ENCODE measurements around the gene CORO2A. TPM values are rescaled to one million over a fixed set of nuclear protein-coding genes. Genes with fewer than 3 reads are reported as not detected.

Gene CORO2A
- total and polyA plus RNA-seq, 2 of the 4 experiments (the other 2 are of a cell fraction): 1.9 to 2.2 TPM

DNA sequence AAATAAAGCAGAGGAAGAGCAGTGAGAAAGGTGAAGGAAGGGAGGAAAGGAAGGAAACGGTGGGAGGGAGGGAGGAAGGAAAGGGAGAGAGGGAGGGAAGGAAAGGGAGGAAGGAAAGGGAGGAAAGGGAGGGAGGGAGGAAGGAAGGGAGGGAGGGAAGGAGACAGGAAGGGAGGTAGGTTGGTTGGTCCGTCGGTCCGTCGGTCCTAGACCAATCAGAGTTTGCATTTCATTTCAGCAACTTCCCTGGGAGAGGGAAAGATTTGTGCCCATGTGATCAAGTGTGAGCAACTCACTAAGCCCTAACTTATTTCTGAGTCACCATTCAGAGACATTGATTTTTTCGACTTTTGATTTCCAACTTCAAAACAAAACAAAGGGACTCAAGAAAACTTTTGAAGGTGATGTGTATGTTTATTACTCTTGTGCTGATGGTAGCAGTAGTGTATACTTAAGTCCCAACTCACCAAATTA, 117.1 kb downstream of the CORO2A start:
- Histone ChIP-seq H3K4ac (ENCODE audit: low read depth, low read length) (peak overlapping the region; percentile 38; the same call in 1 of the 2 replicates), H2BK5ac (ENCODE audit: low read depth, low read length, poor library complexity, severe bottlenecking) (no peak overlapping the region), H3K4me3 (ENCODE audit: insufficient read depth, low read depth, low read length) (no peak overlapping the region), H2BK120ac (ENCODE audit: low read depth, low read length) (no peak overlapping the region), H3K18ac (ENCODE audit: low read depth, low read length) (no peak overlapping the region), H4K5ac (ENCODE audit: low read depth, low read length) (no peak overlapping the region; the same call in 1 of the 2 replicates), H2AK5ac (ENCODE audit: low read depth, low read length) (peak overlapping the region; percentile 92), H2AK9ac (replicated peaks; ENCODE audit: low read depth, low read length, poor library complexity) (no peak overlapping the region), H3K27ac (ENCODE audit: insufficient read depth, low read length) (0 out of 2 replicates have a peak overlapping the region, but pooled peaks have one; percentile 49), H4K91ac (ENCODE audit: insufficient read depth, low read depth, low read length) (no peak overlapping the region), H2BK15ac (ENCODE audit: low read depth, low read length) (no peak overlapping the region), H3K56ac (ENCODE audit: extremely low read depth, insufficient read depth, low read length) (no peak overlapping the region), H3K9me3 (ENCODE audit: control insufficient read depth, insufficient read depth, low read length) (no peaks in the 10 kb centered on the region), H3K36me3 (ENCODE audit: control insufficient read depth, insufficient read depth, low read length) (peaks cover 22% of the 10 kb centered on the region), H4K20me1 (ENCODE audit: insufficient read depth, low read length) (peaks cover 27% of the 10 kb centered on the region), H3K4me1 (ENCODE audit: control insufficient read depth, insufficient read depth, low read length) (peaks cover 5% of the 10 kb centered on the region), H4K8ac (ENCODE audit: low read depth in 2 of 2, low read length in 2 of 2) (peak overlapping the region in 1 of 2 experiments; percentile 74; a peak in 2 of 4 replicates), H2AFZ (replicated peaks; ENCODE audit: low read length, poor library complexity) (peak overlapping the region; percentile 27), H3K23ac (ENCODE audit: low read depth, low read length) (no peak overlapping the region), H3K14ac (replicated peaks; ENCODE audit: low read depth, low read length) (no peak overlapping the region; the same call in 1 of the 2 replicates), H3K79me1 (ENCODE audit: low read depth in 1 of 2, low read length in 2 of 2) (peaks cover 16 to 70% of the 10 kb centered on the region in 2 experiments), H3K9me1 (ENCODE audit: insufficient read depth, low read length) (peaks cover 2% of the 10 kb centered on the region; the same call in 1 of the 2 replicates), H3K4me2 (ENCODE audit: low read depth, low read length) (no peak overlapping the region), H3K27me3 (ENCODE audit: control insufficient read depth, insufficient read depth, low read length) (no peaks in the 10 kb centered on the region), H3K9ac (ENCODE audit: low read depth, low read length) (no peak overlapping the region), H2BK20ac (ENCODE audit: low read depth, low read length) (no peak overlapping the region)
- dilution Hi-C loops (cut with HindIII; ENCODE audit: low sequenced_read_pairs, unreplicated experiment): no loop called here
- BruUV-seq (replicated peaks): no TSS peak
- POLR2A ChIA-PET (ENCODE audit: unreplicated experiment): no interaction called here
- 25% methylated on average over 1 of the region's 6 CpGs; no CpG with 5 or more reads in 1 of the 2 experiments for WGBS, 2 experiments (ENCODE audit: extremely low coverage in 2 of 2, insufficient read length in 1 of 2)
- CTCF ChIA-PET: interaction anchor here (0.6 kb wide), 1 partner anchor 280 kb away, joined by 4 read pairs; no protein-coding TSS in a partner anchor
- in situ Hi-C loops (cut with MboI; ENCODE audit: low sequenced_read_pairs): no loop called here
- no peak for TF ChIP-seq POLR2A (IDR thresholded peaks at IDR 0.05; ENCODE audit: low read depth, low read length)
- TF ChIP-seq, protein P1, sequence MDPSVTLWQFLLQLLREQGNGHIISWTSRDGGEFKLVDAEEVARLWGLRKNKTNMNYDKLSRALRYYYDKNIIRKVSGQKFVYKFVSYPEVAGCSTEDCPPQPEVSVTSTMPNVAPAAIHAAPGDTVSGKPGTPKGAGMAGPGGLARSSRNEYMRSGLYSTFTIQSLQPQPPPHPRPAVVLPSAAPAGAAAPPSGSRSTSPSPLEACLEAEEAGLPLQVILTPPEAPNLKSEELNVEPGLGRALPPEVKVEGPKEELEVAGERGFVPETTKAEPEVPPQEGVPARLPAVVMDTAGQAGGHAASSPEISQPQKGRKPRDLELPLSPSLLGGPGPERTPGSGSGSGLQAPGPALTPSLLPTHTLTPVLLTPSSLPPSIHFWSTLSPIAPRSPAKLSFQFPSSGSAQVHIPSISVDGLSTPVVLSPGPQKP (IDR thresholded peaks at IDR 0.05; ENCODE audit: borderline replicate concordance, low read depth, low read length): no peak
- TF ChIP-seq CEBPB (IDR thresholded peaks at IDR 0.05; ENCODE audit: low read depth, low read length): no peak
- no peak for TF ChIP-seq MXI1 (IDR thresholded peaks at IDR 0.05; ENCODE audit: borderline replicate concordance, low read depth, low read length)
- TF ChIP-seq, protein P2, sequence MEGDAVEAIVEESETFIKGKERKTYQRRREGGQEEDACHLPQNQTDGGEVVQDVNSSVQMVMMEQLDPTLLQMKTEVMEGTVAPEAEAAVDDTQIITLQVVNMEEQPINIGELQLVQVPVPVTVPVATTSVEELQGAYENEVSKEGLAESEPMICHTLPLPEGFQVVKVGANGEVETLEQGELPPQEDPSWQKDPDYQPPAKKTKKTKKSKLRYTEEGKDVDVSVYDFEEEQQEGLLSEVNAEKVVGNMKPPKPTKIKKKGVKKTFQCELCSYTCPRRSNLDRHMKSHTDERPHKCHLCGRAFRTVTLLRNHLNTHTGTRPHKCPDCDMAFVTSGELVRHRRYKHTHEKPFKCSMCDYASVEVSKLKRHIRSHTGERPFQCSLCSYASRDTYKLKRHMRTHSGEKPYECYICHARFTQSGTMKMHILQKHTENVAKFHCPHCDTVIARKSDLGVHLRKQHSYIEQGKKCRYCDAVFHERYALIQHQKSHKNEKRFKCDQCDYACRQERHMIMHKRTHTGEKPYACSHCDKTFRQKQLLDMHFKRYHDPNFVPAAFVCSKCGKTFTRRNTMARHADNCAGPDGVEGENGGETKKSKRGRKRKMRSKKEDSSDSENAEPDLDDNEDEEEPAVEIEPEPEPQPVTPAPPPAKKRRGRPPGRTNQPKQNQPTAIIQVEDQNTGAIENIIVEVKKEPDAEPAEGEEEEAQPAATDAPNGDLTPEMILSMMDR (conservative IDR thresholded peaks at IDR 0.05; ENCODE audit: low read depth, low read length): no peak
- no peak for TF ChIP-seq MAFK (IDR thresholded peaks at IDR 0.05; ENCODE audit: low read depth, low read length)
- TF ChIP-seq RCOR1 (IDR thresholded peaks at IDR 0.05; ENCODE audit: insufficient replicate concordance, low read length): no peak
- no peak for TF ChIP-seq SMC3 (IDR thresholded peaks at IDR 0.05; ENCODE audit: low read depth, low read length)
- TF ChIP-seq, protein P3, sequence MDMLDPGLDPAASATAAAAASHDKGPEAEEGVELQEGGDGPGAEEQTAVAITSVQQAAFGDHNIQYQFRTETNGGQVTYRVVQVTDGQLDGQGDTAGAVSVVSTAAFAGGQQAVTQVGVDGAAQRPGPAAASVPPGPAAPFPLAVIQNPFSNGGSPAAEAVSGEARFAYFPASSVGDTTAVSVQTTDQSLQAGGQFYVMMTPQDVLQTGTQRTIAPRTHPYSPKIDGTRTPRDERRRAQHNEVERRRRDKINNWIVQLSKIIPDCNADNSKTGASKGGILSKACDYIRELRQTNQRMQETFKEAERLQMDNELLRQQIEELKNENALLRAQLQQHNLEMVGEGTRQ (IDR thresholded peaks at IDR 0.05; ENCODE audit: low read depth, low read length): peak; percentile 91
- DNase-seq (peak; percentile 78), ATAC-seq (ENCODE audit: low read depth) (peak; percentile 70)
- intact Hi-C loops (cut with micrococcal nuclease): no loop called here

Measured in IMR-90 (cell line).